K562 (cell line): ENCODE data around the gene TMEM167A. TPM values are rescaled to one million over a fixed set of nuclear protein-coding genes. Genes with fewer than 3 reads are reported as not detected.

Source experiments
- ATAC-seq: fragments of 200-7000 bp; cut with Tn5 transposase; 3 replicates; pipeline ENCODE4 v1.9.1; 2020; ENCODE audit warnings: moderate library complexity
- BruUV-seq: library from RNA; stranded (reverse); fragments of 400-500 nt; replicated peaks from 2 replicates; lab custom pipeline; 2021; lab: Mats Ljungman, UMichigan
- CTCF ChIA-PET: fragments of 300-600 bp; formaldehyde crosslinking; extraction: SDS; loops from one replicate; lab custom pipeline; 2021; ENCODE audit warnings: low intra/inter-chr PET ratio; lab: Yijun Ruan, JAX
- POLR2A ChIA-PET: fragments of 300-600, 350-650 bp; sonication (Branson Sonifier 250); formaldehyde crosslinking; extraction: SDS; loops from one replicate; lab custom pipeline; 2021; ENCODE audit warnings: antibody characterized with exemption, inconsistent platforms; lab: Yijun Ruan, JAX
- DNase-seq, 4 experiments: peaks; one replicate each; pipeline versions ENCODE4 v3.0.0 to v3.0.0-alpha.2; 2011 to 2018; ENCODE audit warnings: low spot score in 3 of 4, mixed read lengths in 3 of 4; ENCODE audit errors: extremely low read depth in 1 of 4
- FAIRE-seq: peaks from 2 replicates; lab custom pipeline; 2011; peaks lifted over from hg19 to GRCh38; lab: Jason Lieb, UNC
- H2AFZ ChIP-seq: 2 replicates; pipeline ENCODE4 v1.6.0; 2011; ENCODE audit warnings: low read depth, low read length, control low read depth, inconsistent platforms
- H3K27ac ChIP-seq: fragments of 200-600 bp; 3 replicates; pipeline ENCODE4 v1.8.0; 2011; ENCODE audit warnings: low read depth, mild to moderate bottlenecking, control low read depth, inconsistent platforms, low read length, moderate library complexity, mixed read lengths; ENCODE audit errors: extremely low read depth
- H3K27me3 ChIP-seq, 2 experiments: fragments of 300-600 bp in 1 of 2; 2 replicates in 1 of 2; 3 replicates in 1 of 2; pipeline versions ENCODE4 v1.6.0 to v1.8.0; 2011; ENCODE audit warnings: inconsistent platforms in 2 of 2, low read length in 2 of 2, mild to moderate bottlenecking in 1 of 2, mixed read lengths in 1 of 2, moderate library complexity in 1 of 2; ENCODE audit not compliant: control insufficient read depth in 2 of 2, insufficient read depth in 2 of 2
- H3K36me3 ChIP-seq: fragments of 300-600 bp; 3 replicates; pipeline ENCODE4 v1.8.0; 2011; ENCODE audit warnings: mild to moderate bottlenecking, low read length, inconsistent platforms; ENCODE audit not compliant: control insufficient read depth, insufficient read depth
- H3K4me1 ChIP-seq, 2 experiments: fragments of 200-600 bp in 1 of 2; replicated peaks in 1 of 2; 2 replicates in 1 of 2; 3 replicates in 1 of 2; pipeline versions ENCODE4 v1.5.1 to v1.8.0; 2011; ENCODE audit warnings: inconsistent platforms in 2 of 2, low read length in 2 of 2, mild to moderate bottlenecking in 1 of 2, mixed read lengths in 1 of 2, moderate library complexity in 1 of 2; ENCODE audit not compliant: control insufficient read depth in 2 of 2, insufficient read depth in 2 of 2
- H3K4me2 ChIP-seq: 2 replicates; pipeline ENCODE4 v1.6.1; 2011; ENCODE audit warnings: low read length, control low read depth, inconsistent platforms, mixed read lengths; ENCODE audit not compliant: insufficient read depth
- H3K4me3 ChIP-seq: fragments of 200-600 bp; sonication (generic), shearing (Covaris generic); 2 replicates; pipeline ENCODE4 v1.5.1; 2016; ENCODE audit warnings: control low read depth, inconsistent platforms
- H3K79me2 ChIP-seq: fragments of 200-600 bp; 3 replicates; pipeline ENCODE4 v1.8.0; 2011; ENCODE audit warnings: low read length, inconsistent platforms; ENCODE audit not compliant: control insufficient read depth, insufficient read depth
- H3K9ac ChIP-seq, 2 experiments: 2 replicates each; pipeline versions ENCODE4 v1.6.0 to v1.6.1; 2011; ENCODE audit warnings: low read depth in 2 of 2, low read length in 2 of 2, control low read depth in 1 of 2, inconsistent platforms in 1 of 2, mild to moderate bottlenecking in 1 of 2, mixed read lengths in 1 of 2; ENCODE audit not compliant: insufficient read depth in 1 of 2
- H3K9me1 ChIP-seq: one replicate; pipeline ENCODE4 v1.6.0; 2011; ENCODE audit warnings: inconsistent platforms, mild to moderate bottlenecking, low read length, moderate library complexity; ENCODE audit not compliant: control insufficient read depth, insufficient read depth
- H3K9me3 ChIP-seq: replicated peaks from 2 replicates; pipeline ENCODE4 v1.5.1; 2011; ENCODE audit warnings: low read depth, low read length, inconsistent platforms; ENCODE audit not compliant: control insufficient read depth, insufficient read depth
- H4K20me1 ChIP-seq: replicated peaks from 2 replicates; pipeline ENCODE4 v1.6.1; 2011; ENCODE audit warnings: low read length, inconsistent platforms, mixed read lengths; ENCODE audit not compliant: control insufficient read depth, insufficient read depth
- CEBPG ChIP-seq, 3 experiments: fragments of 200-800 bp in 1 of 3; sonication (Bioruptor generic) in 1 of 3; sonication (generic) in 1 of 3; formaldehyde crosslinking in 1 of 3; IDR thresholded peaks in 2 of 3; conservative IDR thresholded peaks in 1 of 3; 2 replicates each; pipeline versions ENCODE4 v1.6.1 to v1.8.0; 2016 to 2022; ENCODE audit warnings: missing compliant biosample characterization in 2 of 3, missing genetic modification characterization in 2 of 3, mild to moderate bottlenecking in 1 of 3, missing genetic modification reagents in 1 of 3
- CSDE1 ChIP-seq, 2 experiments: fragments of 450-650 bp; IDR thresholded peaks; 2 replicates each; pipeline ENCODE4 v1.6.1; 2016; ENCODE audit warnings: mild to moderate bottlenecking in 1 of 2
- DDX20 ChIP-seq: fragments of 450-650 bp; IDR thresholded peaks from 2 replicates; pipeline ENCODE4 v1.6.1; 2016; ENCODE audit warnings: missing genetic modification characterization, low read depth, mild to moderate bottlenecking, missing compliant biosample characterization, moderate library complexity
- FOXA3 ChIP-seq, 2 experiments: fragments of 450-650 bp in 1 of 2; sonication (generic) in 1 of 2; formaldehyde crosslinking; IDR thresholded peaks in 1 of 2; conservative IDR thresholded peaks in 1 of 2; 2 replicates each; pipeline versions ENCODE4 v1.4.0 to v1.8.0; 2020 to 2022; ENCODE audit warnings: mild to moderate bottlenecking in 2 of 2, missing genetic modification reagents in 1 of 2
- KLF6 ChIP-seq: fragments of 250-450 bp; sonication (Bioruptor Pico); IDR thresholded peaks from 2 replicates; pipeline ENCODE4 v1.4.0; 2020; ENCODE audit warnings: mild to moderate bottlenecking, moderate library complexity, borderline replicate concordance
- L3MBTL2 ChIP-seq: fragments of 450-650 bp; IDR thresholded peaks from 2 replicates; pipeline ENCODE4 v1.6.1; 2016; ENCODE audit warnings: mild to moderate bottlenecking, moderate library complexity
- MAFG ChIP-seq: fragments of 450-650 bp; conservative IDR thresholded peaks from 2 replicates; pipeline ENCODE4 v1.6.1; 2016; ENCODE audit warnings: missing genetic modification characterization, missing compliant biosample characterization
- MEF2D ChIP-seq: conservative IDR thresholded peaks from 2 replicates; pipeline ENCODE4 v1.6.1; 2016; ENCODE audit warnings: low read depth, missing genetic modification characterization, missing compliant biosample characterization
- NFXL1 ChIP-seq: fragments of 450-650 bp; formaldehyde crosslinking; IDR thresholded peaks from 2 replicates; pipeline ENCODE4 v1.4.0; 2021; ENCODE audit warnings: mild to moderate bottlenecking
- PHTF2 ChIP-seq: fragments of 250-450 bp; sonication (Bioruptor Pico); IDR thresholded peaks from 2 replicates; pipeline ENCODE4 v1.5.0; 2021; ENCODE audit warnings: mild to moderate bottlenecking
- SMARCB1 ChIP-seq: IDR thresholded peaks from 2 replicates; pipeline ENCODE4 v1.6.1; 2011; ENCODE audit warnings: improper control_type of control experiment, low read depth; ENCODE audit not compliant: insufficient read length
- YBX1 ChIP-seq: fragments of 450-650 bp; IDR thresholded peaks from 2 replicates; pipeline ENCODE4 v1.7.1; 2016; ENCODE audit warnings: mild to moderate bottlenecking
- ZBED1 ChIP-seq: IDR thresholded peaks from 2 replicates; pipeline ENCODE4 v1.6.1; 2014
- in situ Hi-C: fragments of 300-500 bp; cut with MboI; formaldehyde crosslinking; loops from 4 replicates; pipeline ENCODE4 v1.15.0; 2018; ENCODE audit warnings: inconsistent platforms, mixed read lengths
- intact Hi-C: fragments of 100-400 bp; cut with micrococcal nuclease; formaldehyde crosslinking; loops from 2 replicates; pipeline ENCODE4 v1.14.2; 2022
- polyA plus RNA-seq, 8 experiments: library from polyadenylated mRNA; depleted of rRNA in 4 of 8; stranded (reverse) in 5 of 8; unstranded in 3 of 8; fragments of >200 nt; fragmentation: Nextera tagmentation in 2 of 8; fragmentation: Illumina TruSeq in 1 of 8; extraction: Ambion mirVana in 2 of 8; extraction: Trizol in 1 of 8; gene quantifications; 2 replicates each; pipeline versions ENCODE4 v1.2.1 to v1.2.3, GENCODE V29; 2011 to 2014; ENCODE audit warnings: inconsistent platforms in 1 of 8, missing spikeins in 1 of 8
- total RNA-seq, 7 experiments: library from RNA; depleted of rRNA in 6 of 7; stranded (reverse); fragments of >200 nt in 6 of 7; fragmentation: Illumina TruSeq in 2 of 7; extraction: Trizol in 2 of 7; gene quantifications; 2 replicates each; pipeline versions ENCODE4 v1.2.1 to v1.2.3, GENCODE V29; 2011 to 2021; ENCODE audit warnings: low replicate concordance in 1 of 7
- TF ChIP-seq, protein P1 (sequence below), 2 experiments: fragments of 450-650 bp; IDR thresholded peaks; 2 replicates each; pipeline ENCODE4 v1.6.1; 2018; ENCODE audit warnings: mild to moderate bottlenecking in 2 of 2, low read depth in 1 of 2; ENCODE audit not compliant: partially characterized antibody in 2 of 2

The TMEM167A gene
- total and polyA plus RNA-seq, 9 of the 15 experiments (the other 6 are each of a cell fraction or from before 2014, with no cell fraction given), result 35.3 to 458 (median 110) TPM

DNA sequence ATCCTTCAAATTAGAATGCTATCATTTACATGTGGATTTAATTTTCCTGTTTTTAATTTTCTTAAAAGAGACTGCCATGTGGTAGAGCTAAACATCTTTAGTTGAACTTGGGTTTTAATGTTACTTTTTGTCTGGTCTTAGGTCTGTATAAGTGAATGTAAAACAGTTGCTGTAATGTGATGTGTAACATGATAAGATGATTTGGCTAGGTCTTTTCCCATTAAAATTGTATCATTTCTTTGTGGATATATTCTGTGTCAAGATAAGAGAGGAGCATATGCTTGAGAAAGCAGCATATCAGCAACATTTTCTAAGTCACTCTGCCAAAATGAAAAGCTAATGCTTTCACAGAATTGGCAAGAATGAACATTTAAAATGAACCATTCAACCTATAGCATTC is 18.5 kb downstream of the TMEM167A start:
- H3K9ac ChIP-seq, result no peak overlapping the region
- H3K4me3 ChIP-seq, result no peak overlapping the region
- no peaks in the 10 kb centered on the region for H3K27me3 ChIP-seq
- ChIA-PET POLR2A (no interaction called here), CTCF (no interaction called here)
- DNase-seq, result no peak
- ATAC-seq, result no peak
- H2AFZ ChIP-seq, result no peak overlapping the region
- no peak overlapping the region for H3K27ac ChIP-seq
- intact Hi-C loops, result no loop called here
- no peak for TF ChIP-seq NFXL1
- no peak for TF ChIP-seq CEBPG (CRISPR knock-in tag; IDR thresholded peaks at IDR 0.05)
- no peak for TF ChIP-seq CEBPG (tag; conservative IDR thresholded peaks at IDR 0.05 in 1 of 2, IDR thresholded peaks at IDR 0.05 in 1 of 2)
- TF ChIP-seq YBX1, result no peak
- no peak for TF ChIP-seq L3MBTL2
- TF ChIP-seq MEF2D (tag), result no peak
- no peak for TF ChIP-seq DDX20 (tag)
- no peak for TF ChIP-seq MAFG
- TF ChIP-seq KLF6 (CRISPR knock-in tag), result no peak
- no peak for TF ChIP-seq FOXA3 (CRISPR knock-in tag; conservative IDR thresholded peaks at IDR 0.05 in 1 of 2, IDR thresholded peaks at IDR 0.05 in 1 of 2)
- TF ChIP-seq ZBED1, result no peak
- no peak for TF ChIP-seq CSDE1 (IDR thresholded peaks at IDR 0.05)
- TF ChIP-seq, protein P1, sequence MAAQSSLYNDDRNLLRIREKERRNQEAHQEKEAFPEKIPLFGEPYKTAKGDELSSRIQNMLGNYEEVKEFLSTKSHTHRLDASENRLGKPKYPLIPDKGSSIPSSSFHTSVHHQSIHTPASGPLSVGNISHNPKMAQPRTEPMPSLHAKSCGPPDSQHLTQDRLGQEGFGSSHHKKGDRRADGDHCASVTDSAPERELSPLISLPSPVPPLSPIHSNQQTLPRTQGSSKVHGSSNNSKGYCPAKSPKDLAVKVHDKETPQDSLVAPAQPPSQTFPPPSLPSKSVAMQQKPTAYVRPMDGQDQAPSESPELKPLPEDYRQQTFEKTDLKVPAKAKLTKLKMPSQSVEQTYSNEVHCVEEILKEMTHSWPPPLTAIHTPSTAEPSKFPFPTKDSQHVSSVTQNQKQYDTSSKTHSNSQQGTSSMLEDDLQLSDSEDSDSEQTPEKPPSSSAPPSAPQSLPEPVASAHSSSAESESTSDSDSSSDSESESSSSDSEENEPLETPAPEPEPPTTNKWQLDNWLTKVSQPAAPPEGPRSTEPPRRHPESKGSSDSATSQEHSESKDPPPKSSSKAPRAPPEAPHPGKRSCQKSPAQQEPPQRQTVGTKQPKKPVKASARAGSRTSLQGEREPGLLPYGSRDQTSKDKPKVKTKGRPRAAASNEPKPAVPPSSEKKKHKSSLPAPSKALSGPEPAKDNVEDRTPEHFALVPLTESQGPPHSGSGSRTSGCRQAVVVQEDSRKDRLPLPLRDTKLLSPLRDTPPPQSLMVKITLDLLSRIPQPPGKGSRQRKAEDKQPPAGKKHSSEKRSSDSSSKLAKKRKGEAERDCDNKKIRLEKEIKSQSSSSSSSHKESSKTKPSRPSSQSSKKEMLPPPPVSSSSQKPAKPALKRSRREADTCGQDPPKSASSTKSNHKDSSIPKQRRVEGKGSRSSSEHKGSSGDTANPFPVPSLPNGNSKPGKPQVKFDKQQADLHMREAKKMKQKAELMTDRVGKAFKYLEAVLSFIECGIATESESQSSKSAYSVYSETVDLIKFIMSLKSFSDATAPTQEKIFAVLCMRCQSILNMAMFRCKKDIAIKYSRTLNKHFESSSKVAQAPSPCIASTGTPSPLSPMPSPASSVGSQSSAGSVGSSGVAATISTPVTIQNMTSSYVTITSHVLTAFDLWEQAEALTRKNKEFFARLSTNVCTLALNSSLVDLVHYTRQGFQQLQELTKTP (IDR thresholded peaks at IDR 0.05; ENCODE audit: low read depth in 1 of 2, partially characterized antibody in 2 of 2), result no peak
- no peak for TF ChIP-seq SMARCB1
- TF ChIP-seq PHTF2, result no peak
- BruUV-seq, result no TSS peak
- H3K9me1 ChIP-seq, result no peaks in the 10 kb centered on the region
- H3K4me1 ChIP-seq, result no peaks in the 10 kb centered on the region
- H3K9me3 ChIP-seq, result no peaks in the 10 kb centered on the region
- H3K4me2 ChIP-seq, result no peak overlapping the region
- no peak for FAIRE-seq
- in situ Hi-C loops, result no loop called here
- H3K36me3 ChIP-seq, result peaks cover 81% of the 10 kb centered on the region
- peaks cover 21% of the 10 kb centered on the region for H3K79me2 ChIP-seq
- no peaks in the 10 kb centered on the region for H4K20me1 ChIP-seq
